ENCODE measurements around the gene U2AF1.
"Not testable (repeated sequence)": the region's sequence is repeated elsewhere in the genome, so short reads cannot be mapped to it uniquely, and the experiment has no call there.

U2AF1 gene

GRCh38 chr21:43076643-43077042 lies 30.7 kb downstream of the U2AF1 start:
- DNase-seq (ENCODE audit: low spot score), result not testable (repeated sequence)

GRCh38 chr21:43076023-43076637 lies 31.2 kb downstream of the U2AF1 start:
- not testable (repeated sequence) for DNase-seq (ENCODE audit: low spot score)

DNA sequence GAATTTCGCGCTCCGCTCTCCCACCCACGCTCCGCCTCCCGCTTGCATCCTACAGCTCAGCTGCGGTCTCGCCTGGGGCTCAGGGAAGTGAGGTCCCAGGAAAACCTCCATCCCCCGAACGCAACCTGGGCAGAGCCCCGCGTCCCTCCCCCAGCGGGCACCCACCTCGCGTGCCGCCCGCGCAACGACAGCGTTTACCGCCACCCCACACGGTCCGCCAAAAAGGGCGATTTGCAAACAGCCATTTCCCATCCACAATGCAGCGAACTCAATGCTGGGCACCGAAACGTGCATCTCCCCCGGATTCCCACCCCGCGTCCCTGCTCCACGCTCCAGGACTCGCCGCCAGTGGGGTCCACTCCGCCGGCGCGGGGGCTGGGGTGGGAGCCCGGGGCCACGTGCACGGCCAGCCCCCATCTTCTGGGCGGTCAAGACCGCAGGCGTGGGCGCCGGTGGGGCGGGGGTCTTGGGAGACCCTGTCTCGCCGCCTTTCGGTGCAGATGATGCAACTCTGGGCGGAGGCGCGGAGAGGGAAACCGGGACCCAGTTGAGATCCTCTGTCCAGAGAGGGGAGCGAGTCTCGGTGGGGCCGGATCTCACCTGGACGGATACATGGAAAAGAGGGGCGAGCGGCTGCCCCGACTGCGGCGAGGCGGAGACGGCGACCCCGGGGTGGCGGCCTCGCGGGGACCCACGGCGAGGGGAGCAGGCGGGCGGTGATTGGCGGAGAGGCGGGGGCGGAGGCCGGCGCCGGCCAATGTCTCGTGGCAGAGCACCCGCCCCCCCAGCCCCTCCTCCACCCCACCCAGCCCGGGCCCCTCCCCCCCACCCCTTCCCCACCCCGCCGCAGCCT lies 32.0 kb downstream of the U2AF1 start, which contains the start of gene CBS:
TSS of gene CBS (minus strand) at position 666 of the 853 bp plus-strand sequence. CDS start 3,642 bp downstream, outside the sequence.
- not testable (repeated sequence) for DNase-seq (ENCODE audit: low spot score)

DNA sequence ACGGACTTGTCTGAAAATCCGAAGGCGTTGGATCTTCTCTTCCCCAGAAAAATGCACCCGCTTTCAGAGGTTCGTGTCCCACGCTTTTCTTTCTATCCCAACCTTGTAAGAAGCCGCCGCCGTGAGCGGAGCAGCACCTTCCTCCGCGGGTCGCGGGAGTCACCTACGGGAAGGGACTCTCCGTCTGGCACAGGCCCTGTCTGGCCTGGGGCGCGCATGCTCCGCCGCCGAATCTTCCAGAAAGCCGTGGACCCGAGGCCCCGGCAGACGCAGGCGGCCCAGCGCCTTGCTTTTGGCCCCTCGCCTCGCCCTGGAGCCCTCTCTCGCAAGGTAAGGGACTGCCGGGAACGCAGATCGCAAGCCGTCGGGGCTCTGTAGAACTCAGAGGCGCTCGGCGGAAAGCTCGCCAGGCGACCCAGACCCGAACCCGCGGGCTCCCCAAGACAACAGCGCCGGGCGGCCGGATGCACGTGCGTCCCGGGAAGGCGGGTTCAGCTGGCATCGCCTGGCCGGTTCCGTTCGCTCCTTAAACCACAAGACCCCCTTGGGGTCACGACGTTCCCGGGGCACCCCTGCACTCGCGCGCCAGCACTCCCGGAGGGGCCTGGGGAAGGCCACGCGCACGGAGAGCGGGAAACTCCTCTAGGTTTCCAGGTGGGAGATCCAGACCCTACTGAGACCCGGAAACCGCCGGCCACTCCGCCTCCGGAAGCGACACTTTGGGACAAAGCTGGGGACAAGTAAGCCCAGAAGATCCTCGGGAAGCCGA lies 32.8 kb downstream of the U2AF1 start:
- DNase-seq (ENCODE audit: low spot score), result not testable (repeated sequence)

DNA sequence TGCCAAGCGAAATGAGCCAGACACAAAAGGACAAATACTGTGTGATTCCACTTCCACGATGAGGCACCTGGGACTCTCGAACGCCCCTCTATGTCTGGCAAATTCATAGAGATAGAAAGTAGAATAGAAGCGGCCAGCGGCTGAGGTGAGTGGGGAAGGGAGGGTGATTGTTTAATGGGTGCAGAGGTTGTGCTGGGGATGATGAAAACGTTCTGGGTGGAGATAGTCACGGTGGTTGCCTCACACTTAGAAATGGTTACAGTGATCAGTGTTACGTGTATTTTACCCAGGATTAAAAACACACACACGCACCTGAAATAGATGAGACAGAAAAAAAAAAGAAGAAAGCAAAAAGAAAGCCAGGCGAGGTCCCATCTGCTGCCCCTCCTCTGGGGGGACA lies 34.6 kb downstream of the U2AF1 start:
- not testable (repeated sequence) for DNase-seq (ENCODE audit: low spot score)

GRCh38 chr21:43069682-43070081 lies 37.7 kb downstream of the U2AF1 start:
- not testable (repeated sequence) for DNase-seq (ENCODE audit: low spot score)

DNA sequence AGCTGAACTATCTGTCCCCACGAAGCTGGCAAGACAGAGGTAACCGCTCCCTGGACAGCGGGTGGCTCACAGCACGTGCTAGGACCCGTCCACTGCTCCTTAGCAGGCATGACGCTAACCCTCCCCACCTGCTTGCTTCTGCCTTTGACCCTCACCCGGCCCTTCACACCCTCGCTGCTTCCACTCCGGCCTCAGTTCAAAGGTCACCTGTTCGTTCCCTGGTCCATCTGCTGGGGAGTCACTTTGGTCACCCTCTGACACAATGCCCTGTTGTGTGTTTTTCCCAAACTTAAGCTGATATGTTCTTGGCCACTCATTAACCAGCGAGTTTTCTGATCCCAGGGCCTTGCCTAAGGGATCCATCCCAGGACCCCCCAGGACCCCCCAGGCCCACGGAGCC lies 39.3 kb downstream of the U2AF1 start:
- not testable (repeated sequence) for DNase-seq (ENCODE audit: low spot score)

DNA sequence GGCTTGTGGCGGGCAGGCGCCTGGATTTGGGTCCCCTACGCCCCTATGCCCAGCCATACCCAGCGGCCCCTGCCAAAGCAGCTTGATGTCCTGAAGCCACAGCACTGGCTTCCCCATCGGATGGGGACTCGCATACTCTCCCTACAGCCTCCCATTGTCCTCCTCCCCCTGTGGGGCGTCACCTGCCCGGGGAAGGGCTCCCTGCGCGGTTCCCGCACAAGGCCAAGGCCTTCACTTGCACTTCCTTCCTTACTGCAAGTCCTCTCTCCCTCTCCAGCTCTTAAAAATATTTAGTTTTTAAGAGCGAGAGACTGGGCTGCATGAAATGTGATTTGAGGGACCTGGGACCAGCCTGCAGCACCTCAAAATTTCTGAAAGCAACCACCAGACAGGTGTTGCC lies 40.7 kb downstream of the U2AF1 start:
- peak; percentile 11 for DNase-seq (ENCODE audit: low spot score)

DNA sequence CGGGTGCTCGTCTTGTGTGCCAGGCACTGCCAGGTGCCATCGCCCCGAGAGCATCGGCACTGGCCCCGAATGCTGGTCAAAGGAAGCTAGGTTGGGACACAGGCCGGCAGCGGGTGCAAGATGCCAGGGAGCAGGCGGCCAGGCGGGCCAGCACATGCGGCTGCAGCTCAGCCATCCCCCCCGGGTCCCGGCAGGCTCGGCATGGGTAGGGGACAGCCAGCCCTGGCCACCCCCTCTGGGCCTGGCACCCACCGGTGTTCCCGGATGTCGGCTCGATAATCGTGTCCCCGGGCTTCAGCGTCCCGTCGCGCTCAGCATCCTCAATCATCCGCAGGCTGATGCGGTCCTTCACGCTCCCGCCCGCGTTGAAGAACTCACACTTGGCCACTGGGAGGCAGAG lies 41.4 kb downstream of the U2AF1 start:
- peak; percentile 25 for DNase-seq (ENCODE audit: low spot score)

GRCh38 chr21:43064265-43064917 lies 43.0 kb downstream of the U2AF1 start:
- not testable (repeated sequence) for DNase-seq (ENCODE audit: low spot score)

- DNase-seq (ENCODE audit: low spot score), result not testable (repeated sequence)
Observed at GRCh38 chr21:43062955-43063664, 44.3 kb downstream of the U2AF1 start.

GRCh38 chr21:43053112-43053511 lies 54.3 kb downstream of the U2AF1 start:
- not testable (repeated sequence) for DNase-seq (ENCODE audit: low spot score)

- not testable (repeated sequence) for DNase-seq (ENCODE audit: low spot score)
Observed at GRCh38 chr21:43045876-43046821, 61.2 kb downstream of the U2AF1 start.

DNA sequence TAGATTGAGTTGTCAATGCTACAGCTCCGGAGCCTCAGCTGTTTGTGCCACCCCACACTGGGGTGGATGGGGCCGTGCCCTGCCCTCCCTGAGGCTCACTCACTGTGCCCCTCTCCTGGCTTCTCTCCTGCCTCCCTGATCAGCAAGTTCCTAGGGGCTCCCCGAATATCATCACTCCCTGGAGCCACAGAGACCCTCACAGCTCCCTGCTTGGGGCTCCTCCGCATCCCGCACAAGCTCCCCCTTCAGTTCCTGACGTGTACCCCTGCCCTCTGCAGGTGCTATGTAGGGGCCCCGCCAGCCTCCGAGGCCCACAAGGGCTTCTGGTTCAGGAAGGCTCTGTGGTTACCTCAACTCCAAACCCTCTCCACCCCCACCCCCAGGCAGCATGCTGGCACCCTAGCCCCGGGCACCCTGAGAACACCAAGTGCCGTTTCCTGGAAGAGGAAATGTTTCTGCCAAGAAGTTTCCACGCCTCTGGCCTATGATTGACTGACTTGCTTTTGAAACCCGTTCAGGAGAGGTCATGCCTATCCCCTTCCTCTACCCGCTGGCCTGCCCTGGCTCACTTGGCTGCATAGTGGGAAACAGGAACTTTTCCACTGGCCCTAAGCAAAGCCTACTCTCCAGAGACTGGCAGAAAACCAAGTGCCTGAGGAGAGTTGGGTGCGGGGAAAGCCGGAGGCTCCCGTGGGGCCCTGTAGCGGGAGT lies 62.0 kb downstream of the U2AF1 start:
- DNase-seq (ENCODE audit: low spot score), result not testable (repeated sequence)

GRCh38 chr21:43044547-43044946 lies 62.8 kb downstream of the U2AF1 start:
- DNase-seq (ENCODE audit: low spot score), result not testable (repeated sequence)

- not testable (repeated sequence) for DNase-seq (ENCODE audit: low spot score)
Observed at GRCh38 chr21:43043291-43043690, 64.1 kb downstream of the U2AF1 start.

Data from left forelimb (tissue), 1 donor.